ENCODE results near the gene SPDYE18.
"Not testable (repeated sequence)": the region's sequence is repeated elsewhere in the genome, so short reads cannot be mapped to it uniquely, and the experiment has no call there.

SPDYE18 gene, protein sequence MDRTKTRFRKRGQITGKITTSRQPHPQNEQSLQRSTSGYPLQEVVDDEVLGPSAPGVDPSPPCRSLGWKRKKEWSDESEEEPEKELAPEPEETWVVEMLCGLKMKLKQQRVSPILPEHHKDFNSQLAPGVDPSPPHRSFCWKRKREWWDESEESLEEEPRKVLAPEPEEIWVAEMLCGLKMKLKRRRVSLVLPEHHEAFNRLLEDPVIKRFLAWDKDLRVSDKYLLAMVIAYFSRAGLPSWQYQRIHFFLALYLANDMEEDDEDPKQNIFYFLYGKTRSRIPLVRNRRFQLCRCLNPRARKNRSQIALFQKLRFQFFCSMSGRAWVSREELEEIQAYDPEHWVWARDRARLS

DNA sequence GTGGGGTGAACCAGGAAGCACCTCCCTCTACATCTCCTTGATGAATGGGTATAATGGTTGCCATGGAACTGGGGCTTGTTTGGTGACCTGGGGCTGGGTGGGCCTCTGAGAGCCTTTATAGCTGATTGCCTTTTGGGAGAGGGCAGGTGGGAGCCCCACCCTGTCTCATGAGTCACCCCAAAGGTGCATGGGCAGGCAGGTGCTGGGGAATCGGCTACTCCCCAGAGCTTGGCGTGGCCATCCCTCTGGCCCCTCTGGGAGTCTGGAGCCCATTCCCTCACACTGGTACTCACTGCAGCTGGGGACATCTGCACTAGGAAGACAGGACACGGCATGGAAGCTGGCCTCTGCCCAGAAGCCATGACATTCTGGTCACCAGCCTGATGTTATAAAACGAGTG lies at the start of gene SPDYE18:
Gene SPDYE18 (minus strand): TSS at position 2 of the 400 bp plus-strand sequence. CDS start 2,046 bp downstream, outside the sequence.
- not testable (repeated sequence) for H3K9me3 ChIP-seq (ENCODE audit: control insufficient read depth in 5 of 5, low read length in 5 of 5); H3K27ac ChIP-seq (ENCODE audit: low read depth, low read length); H3K27me3 ChIP-seq (ENCODE audit: control insufficient read depth in 5 of 5, insufficient read depth in 4 of 5, low read length in 5 of 5); H3K4me3 ChIP-seq (ENCODE audit: low read depth in 1 of 5, low read length in 5 of 5); H3K9ac ChIP-seq (ENCODE audit: low read length in 5 of 5); H3K4me1 ChIP-seq (ENCODE audit: control insufficient read depth in 5 of 5, insufficient read depth in 5 of 5, low read length in 5 of 5); H3K36me3 ChIP-seq (ENCODE audit: control insufficient read depth in 5 of 5, insufficient read depth in 5 of 5, low read length in 5 of 5)

DNA sequence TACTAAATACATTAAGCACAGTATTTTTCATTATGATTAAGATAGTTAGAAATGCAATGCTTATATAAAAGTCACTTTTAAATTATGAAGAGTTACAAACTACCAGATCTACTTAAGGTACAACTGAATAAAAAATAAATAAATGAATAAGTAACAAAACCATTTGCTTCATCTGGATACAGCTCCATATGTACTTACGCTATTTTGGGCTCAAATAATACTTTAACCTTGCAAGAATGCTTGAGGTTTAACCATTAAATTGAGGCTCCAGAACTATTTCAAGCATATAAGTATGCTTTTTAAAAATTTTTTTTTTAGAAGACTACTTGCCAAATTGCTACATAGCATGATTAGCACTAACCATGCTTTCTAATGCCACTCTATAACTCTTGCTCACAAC lies 46.0 kb upstream of the SPDYE18 start:
- not testable (repeated sequence) for H3K4me3 ChIP-seq (ENCODE audit: low read depth in 1 of 5, low read length in 5 of 5); H3K9ac ChIP-seq (ENCODE audit: low read length in 5 of 5); H3K27ac ChIP-seq (ENCODE audit: low read depth, low read length); H3K27me3 ChIP-seq (ENCODE audit: control insufficient read depth in 5 of 5, insufficient read depth in 4 of 5, low read length in 5 of 5); H3K9me3 ChIP-seq (ENCODE audit: control insufficient read depth in 5 of 5, low read length in 5 of 5); H3K4me1 ChIP-seq (ENCODE audit: control insufficient read depth in 5 of 5, insufficient read depth in 5 of 5, low read length in 5 of 5); H3K36me3 ChIP-seq (ENCODE audit: control insufficient read depth in 5 of 5, insufficient read depth in 5 of 5, low read length in 5 of 5)

DNA sequence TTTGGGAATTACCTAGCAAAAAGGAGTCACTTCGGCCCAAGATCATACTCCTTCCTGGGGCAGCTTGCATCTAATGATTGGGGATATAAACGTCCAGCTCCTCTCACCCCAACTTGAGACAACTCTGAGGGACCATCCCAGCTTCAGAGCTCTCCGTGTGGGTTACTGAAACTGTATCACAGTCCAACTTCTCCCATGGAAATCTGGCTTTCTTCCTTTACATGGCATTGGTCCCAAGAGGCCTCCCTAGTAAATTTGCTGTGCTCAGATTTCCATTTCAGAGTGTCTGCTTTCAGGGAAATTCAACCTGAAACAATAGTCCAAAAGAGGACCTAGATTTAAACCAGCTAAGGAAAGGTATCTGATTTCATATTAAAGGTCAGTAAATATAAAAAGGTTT lies 45.3 kb upstream of the SPDYE18 start:
- H3K4me3 ChIP-seq (ENCODE audit: low read depth in 1 of 5, low read length in 5 of 5); H3K9me3 ChIP-seq (ENCODE audit: control insufficient read depth in 5 of 5, low read length in 5 of 5); H3K27me3 ChIP-seq (ENCODE audit: control insufficient read depth in 5 of 5, insufficient read depth in 4 of 5, low read length in 5 of 5); H3K9ac ChIP-seq (ENCODE audit: low read length in 5 of 5); H3K36me3 ChIP-seq (ENCODE audit: control insufficient read depth in 5 of 5, insufficient read depth in 5 of 5, low read length in 5 of 5); H3K4me1 ChIP-seq (ENCODE audit: control insufficient read depth in 5 of 5, insufficient read depth in 5 of 5, low read length in 5 of 5); H3K27ac ChIP-seq (ENCODE audit: low read depth, low read length): not testable (repeated sequence)

DNA sequence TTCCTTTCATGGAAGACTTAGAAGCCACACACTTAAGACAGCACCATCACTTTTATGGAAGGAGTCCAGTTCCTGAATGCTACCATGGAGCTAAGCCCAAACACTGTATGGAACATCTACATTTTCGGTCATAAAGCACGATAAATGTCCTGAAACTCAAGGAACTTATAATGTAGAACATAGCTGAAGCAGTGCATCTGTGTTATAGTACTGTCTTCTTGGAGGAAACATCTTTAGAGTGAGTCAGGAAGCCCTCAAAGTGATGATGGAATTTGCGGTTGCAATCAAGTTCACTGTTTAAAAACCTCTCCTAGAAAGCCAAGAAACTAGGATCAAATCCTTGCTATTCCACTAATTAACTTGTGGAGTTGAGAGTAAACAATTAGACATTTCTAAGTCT lies 43.5 kb upstream of the SPDYE18 start:
- H3K9ac ChIP-seq (ENCODE audit: low read length in 5 of 5); H3K9me3 ChIP-seq (ENCODE audit: control insufficient read depth in 5 of 5, low read length in 5 of 5); H3K4me1 ChIP-seq (ENCODE audit: control insufficient read depth in 5 of 5, insufficient read depth in 5 of 5, low read length in 5 of 5); H3K36me3 ChIP-seq (ENCODE audit: control insufficient read depth in 5 of 5, insufficient read depth in 5 of 5, low read length in 5 of 5); H3K4me3 ChIP-seq (ENCODE audit: low read depth in 1 of 5, low read length in 5 of 5); H3K27me3 ChIP-seq (ENCODE audit: control insufficient read depth in 5 of 5, insufficient read depth in 4 of 5, low read length in 5 of 5); H3K27ac ChIP-seq (ENCODE audit: low read depth, low read length): not testable (repeated sequence)

DNA sequence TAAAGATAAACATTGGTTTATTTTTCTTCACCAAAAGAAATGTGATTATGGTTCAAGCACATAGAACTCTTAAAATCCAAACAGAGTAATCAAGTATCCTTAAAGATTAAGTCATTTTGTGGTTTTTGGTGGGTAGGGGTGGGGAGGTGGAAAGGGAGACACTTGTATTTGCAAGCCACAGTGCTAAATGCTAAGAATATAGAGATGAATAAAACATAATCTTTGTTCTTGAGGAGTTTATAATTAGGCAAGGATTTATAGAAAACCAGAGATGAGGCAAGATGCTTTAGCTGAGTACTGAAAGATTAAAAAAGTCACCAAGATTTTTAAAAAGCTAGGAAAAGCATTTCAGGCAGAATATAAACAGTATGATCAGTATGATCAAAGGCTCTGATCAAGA lies 40.3 kb upstream of the SPDYE18 start:
- H3K27ac ChIP-seq (ENCODE audit: low read depth, low read length); H3K9me3 ChIP-seq (ENCODE audit: control insufficient read depth in 5 of 5, low read length in 5 of 5); H3K4me1 ChIP-seq (ENCODE audit: control insufficient read depth in 5 of 5, insufficient read depth in 5 of 5, low read length in 5 of 5); H3K9ac ChIP-seq (ENCODE audit: low read length in 5 of 5); H3K27me3 ChIP-seq (ENCODE audit: control insufficient read depth in 5 of 5, insufficient read depth in 4 of 5, low read length in 5 of 5); H3K4me3 ChIP-seq (ENCODE audit: low read depth in 1 of 5, low read length in 5 of 5); H3K36me3 ChIP-seq (ENCODE audit: control insufficient read depth in 5 of 5, insufficient read depth in 5 of 5, low read length in 5 of 5): not testable (repeated sequence)

DNA sequence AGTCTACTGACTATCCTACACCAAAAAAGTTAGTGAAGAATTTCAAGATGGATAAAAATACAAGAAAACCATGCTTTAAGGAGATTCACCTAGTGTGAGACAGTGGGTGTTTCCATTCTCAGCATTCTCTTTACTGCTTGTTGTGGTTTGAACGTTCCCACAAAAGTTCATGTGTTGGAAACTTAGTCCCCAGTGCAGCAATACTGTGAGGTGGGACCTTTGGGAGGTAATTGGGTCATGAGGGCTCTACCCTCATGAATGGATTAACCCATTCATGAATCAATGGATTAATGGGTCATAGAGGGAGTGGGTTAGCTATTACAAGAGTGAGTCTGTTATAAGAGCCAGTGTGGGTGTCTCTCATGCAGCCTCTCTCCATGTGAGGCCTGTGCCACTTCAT lies 38.8 kb upstream of the SPDYE18 start:
- H3K27ac ChIP-seq (ENCODE audit: low read depth, low read length); H3K27me3 ChIP-seq (ENCODE audit: control insufficient read depth in 5 of 5, insufficient read depth in 4 of 5, low read length in 5 of 5); H3K4me1 ChIP-seq (ENCODE audit: control insufficient read depth in 5 of 5, insufficient read depth in 5 of 5, low read length in 5 of 5); H3K9me3 ChIP-seq (ENCODE audit: control insufficient read depth in 5 of 5, low read length in 5 of 5); H3K4me3 ChIP-seq (ENCODE audit: low read depth in 1 of 5, low read length in 5 of 5); H3K36me3 ChIP-seq (ENCODE audit: control insufficient read depth in 5 of 5, insufficient read depth in 5 of 5, low read length in 5 of 5); H3K9ac ChIP-seq (ENCODE audit: low read length in 5 of 5): not testable (repeated sequence)

DNA sequence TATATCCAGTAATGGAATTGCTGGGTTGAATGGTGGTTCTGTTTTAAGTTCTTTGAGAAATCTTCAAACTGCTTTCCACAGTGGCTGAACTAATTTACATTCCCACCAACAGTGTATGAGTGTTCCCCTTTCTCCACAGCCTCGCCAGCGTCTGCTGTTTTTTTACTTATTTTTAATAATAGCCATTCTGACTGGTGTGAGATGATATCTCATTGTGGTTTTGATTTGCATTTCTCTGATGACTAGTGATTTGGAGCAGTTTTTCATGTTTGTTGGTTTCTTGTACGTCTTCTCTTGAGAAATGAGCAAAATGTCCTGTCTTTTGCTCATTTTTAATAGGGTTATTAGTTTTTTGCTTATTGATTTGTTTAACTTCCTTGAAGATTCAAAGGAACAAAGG lies 38.1 kb upstream of the SPDYE18 start:
- not testable (repeated sequence) for H3K27me3 ChIP-seq (ENCODE audit: control insufficient read depth in 5 of 5, insufficient read depth in 4 of 5, low read length in 5 of 5); H3K36me3 ChIP-seq (ENCODE audit: control insufficient read depth in 5 of 5, insufficient read depth in 5 of 5, low read length in 5 of 5); H3K9me3 ChIP-seq (ENCODE audit: control insufficient read depth in 5 of 5, low read length in 5 of 5); H3K27ac ChIP-seq (ENCODE audit: low read depth, low read length); H3K4me3 ChIP-seq (ENCODE audit: low read depth in 1 of 5, low read length in 5 of 5); H3K4me1 ChIP-seq (ENCODE audit: control insufficient read depth in 5 of 5, insufficient read depth in 5 of 5, low read length in 5 of 5); H3K9ac ChIP-seq (ENCODE audit: low read length in 5 of 5)

DNA sequence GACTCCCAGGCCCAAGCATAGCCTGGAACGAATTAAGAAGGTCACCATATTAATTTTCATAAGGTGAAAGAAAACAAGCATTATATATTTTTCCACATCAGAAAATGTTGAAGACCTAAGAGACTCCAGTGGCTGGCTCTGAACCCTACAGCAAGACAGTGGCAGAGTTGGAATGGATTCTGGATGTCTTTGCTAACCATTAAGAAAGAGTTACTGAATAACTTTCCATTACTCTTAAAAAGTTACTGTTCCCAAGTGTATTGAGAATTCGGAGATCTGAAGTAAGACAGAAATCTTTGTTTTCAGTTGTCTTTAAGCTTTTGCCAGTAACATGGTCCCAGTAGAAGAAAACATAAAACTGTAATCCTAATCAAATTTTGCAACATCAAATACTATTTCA lies 29.9 kb upstream of the SPDYE18 start:
- H3K4me3 ChIP-seq (ENCODE audit: low read depth in 1 of 5, low read length in 5 of 5); H3K27me3 ChIP-seq (ENCODE audit: control insufficient read depth in 5 of 5, insufficient read depth in 4 of 5, low read length in 5 of 5); H3K36me3 ChIP-seq (ENCODE audit: control insufficient read depth in 5 of 5, insufficient read depth in 5 of 5, low read length in 5 of 5); H3K9ac ChIP-seq (ENCODE audit: low read length in 5 of 5); H3K4me1 ChIP-seq (ENCODE audit: control insufficient read depth in 5 of 5, insufficient read depth in 5 of 5, low read length in 5 of 5); H3K9me3 ChIP-seq (ENCODE audit: control insufficient read depth in 5 of 5, low read length in 5 of 5); H3K27ac ChIP-seq (ENCODE audit: low read depth, low read length): not testable (repeated sequence)

DNA sequence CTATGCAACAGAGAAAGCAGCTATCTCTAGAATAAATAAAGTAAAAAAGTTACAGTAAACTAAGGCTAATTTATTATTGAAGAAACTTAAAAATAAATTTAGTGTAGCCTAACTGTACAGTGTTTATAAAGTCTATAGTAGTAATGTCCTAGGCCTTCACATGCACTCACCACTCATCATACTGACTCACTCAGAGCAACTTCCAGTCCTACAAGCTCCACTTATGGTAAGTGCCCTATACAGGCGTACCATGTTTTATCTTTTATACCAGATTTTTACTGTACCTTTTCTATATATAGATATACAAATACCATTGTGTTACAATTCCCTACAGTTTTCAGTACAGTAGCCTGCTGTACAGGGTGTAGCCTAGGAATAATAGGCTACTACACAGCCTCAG lies 19.8 kb upstream of the SPDYE18 start:
- not testable (repeated sequence) for H3K9ac ChIP-seq (ENCODE audit: low read length in 5 of 5)

DNA sequence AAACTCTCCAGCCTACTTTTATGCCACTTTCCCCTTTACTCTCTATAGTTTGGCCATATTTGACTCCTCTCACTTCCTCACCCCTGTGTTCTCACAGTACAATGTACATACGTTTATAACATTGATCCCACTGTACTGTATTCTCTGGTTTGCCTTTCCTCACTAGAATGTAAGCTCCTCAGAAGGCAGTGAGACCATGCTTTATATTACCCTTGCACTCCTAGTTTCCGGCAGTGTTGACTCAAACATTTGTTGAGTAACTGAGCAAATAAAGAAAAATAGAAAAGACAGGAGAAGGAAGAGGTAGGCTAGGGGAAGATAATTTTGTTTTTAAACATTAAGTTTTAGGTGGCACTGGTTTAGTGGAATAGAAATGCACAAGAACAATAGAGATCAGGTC lies 17.9 kb upstream of the SPDYE18 start:
- H3K27ac ChIP-seq (ENCODE audit: low read depth, low read length); H3K9ac ChIP-seq (ENCODE audit: low read length in 5 of 5); H3K27me3 ChIP-seq (ENCODE audit: control insufficient read depth in 5 of 5, insufficient read depth in 4 of 5, low read length in 5 of 5); H3K9me3 ChIP-seq (ENCODE audit: control insufficient read depth in 5 of 5, low read length in 5 of 5); H3K36me3 ChIP-seq (ENCODE audit: control insufficient read depth in 5 of 5, insufficient read depth in 5 of 5, low read length in 5 of 5); H3K4me3 ChIP-seq (ENCODE audit: low read depth in 1 of 5, low read length in 5 of 5); H3K4me1 ChIP-seq (ENCODE audit: control insufficient read depth in 5 of 5, insufficient read depth in 5 of 5, low read length in 5 of 5): not testable (repeated sequence)

More for the DNA sequence above, 19.8 kb upstream of the SPDYE18 start:
- H3K9me3 ChIP-seq (ENCODE audit: control insufficient read depth in 5 of 5, low read length in 5 of 5); H3K4me3 ChIP-seq (ENCODE audit: low read depth in 1 of 5, low read length in 5 of 5); H3K36me3 ChIP-seq (ENCODE audit: control insufficient read depth in 5 of 5, insufficient read depth in 5 of 5, low read length in 5 of 5); H3K4me1 ChIP-seq (ENCODE audit: control insufficient read depth in 5 of 5, insufficient read depth in 5 of 5, low read length in 5 of 5); H3K27me3 ChIP-seq (ENCODE audit: control insufficient read depth in 5 of 5, insufficient read depth in 4 of 5, low read length in 5 of 5); H3K27ac ChIP-seq (ENCODE audit: low read depth, low read length): not testable (repeated sequence)

DNA sequence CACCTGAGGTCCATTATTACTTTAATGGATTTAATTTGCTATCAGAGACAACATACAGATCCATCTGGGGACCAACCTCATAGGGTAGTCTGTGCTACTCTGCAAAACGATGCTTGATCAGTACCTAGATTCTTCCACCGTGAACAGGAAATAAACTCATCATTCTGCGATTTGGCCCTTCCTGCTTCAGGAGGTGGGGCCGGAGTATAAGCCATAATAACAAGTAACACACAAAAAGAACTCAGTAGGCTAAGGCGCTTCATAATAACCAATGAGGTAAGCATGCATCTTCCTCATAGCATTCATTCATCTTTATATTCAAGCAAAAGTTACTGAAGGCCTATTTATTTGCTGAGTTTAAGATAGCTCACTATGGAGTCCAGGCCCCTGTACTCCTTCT lies 17.3 kb upstream of the SPDYE18 start:
- H3K4me1 ChIP-seq (ENCODE audit: control insufficient read depth in 5 of 5, insufficient read depth in 5 of 5, low read length in 5 of 5); H3K27ac ChIP-seq (ENCODE audit: low read depth, low read length); H3K9ac ChIP-seq (ENCODE audit: low read length in 5 of 5); H3K4me3 ChIP-seq (ENCODE audit: low read depth in 1 of 5, low read length in 5 of 5); H3K36me3 ChIP-seq (ENCODE audit: control insufficient read depth in 5 of 5, insufficient read depth in 5 of 5, low read length in 5 of 5); H3K9me3 ChIP-seq (ENCODE audit: control insufficient read depth in 5 of 5, low read length in 5 of 5); H3K27me3 ChIP-seq (ENCODE audit: control insufficient read depth in 5 of 5, insufficient read depth in 4 of 5, low read length in 5 of 5): not testable (repeated sequence)
